ENCODE measurements around the gene CTBP2.

DNA sequence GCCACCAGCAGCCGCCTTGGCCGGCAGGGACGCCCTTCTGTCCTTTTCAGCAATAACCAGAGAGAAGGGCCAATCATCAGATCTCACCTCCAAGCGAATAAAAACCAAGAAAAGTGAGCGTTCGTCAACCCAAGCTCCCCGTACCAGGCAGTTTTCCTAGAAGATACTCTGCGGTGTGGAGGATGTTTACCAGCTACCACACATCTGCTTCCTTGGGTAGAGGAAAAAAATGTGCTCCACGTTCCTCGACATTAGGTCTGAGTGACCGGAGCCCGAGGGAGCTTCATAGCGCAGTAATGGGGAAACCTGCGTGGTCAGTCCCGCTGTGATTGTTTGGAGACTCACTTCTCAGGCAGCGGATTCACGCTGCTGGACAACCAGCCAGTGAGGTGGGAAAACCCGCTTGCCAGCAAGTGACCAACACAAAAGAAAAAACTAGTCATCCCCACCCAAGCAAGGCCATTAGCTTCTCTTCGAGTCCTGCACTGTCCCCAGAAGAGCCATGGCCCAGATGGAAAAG lies 145.5 kb downstream of the CTBP2 start:
- TF ChIP-seq, protein P1, sequence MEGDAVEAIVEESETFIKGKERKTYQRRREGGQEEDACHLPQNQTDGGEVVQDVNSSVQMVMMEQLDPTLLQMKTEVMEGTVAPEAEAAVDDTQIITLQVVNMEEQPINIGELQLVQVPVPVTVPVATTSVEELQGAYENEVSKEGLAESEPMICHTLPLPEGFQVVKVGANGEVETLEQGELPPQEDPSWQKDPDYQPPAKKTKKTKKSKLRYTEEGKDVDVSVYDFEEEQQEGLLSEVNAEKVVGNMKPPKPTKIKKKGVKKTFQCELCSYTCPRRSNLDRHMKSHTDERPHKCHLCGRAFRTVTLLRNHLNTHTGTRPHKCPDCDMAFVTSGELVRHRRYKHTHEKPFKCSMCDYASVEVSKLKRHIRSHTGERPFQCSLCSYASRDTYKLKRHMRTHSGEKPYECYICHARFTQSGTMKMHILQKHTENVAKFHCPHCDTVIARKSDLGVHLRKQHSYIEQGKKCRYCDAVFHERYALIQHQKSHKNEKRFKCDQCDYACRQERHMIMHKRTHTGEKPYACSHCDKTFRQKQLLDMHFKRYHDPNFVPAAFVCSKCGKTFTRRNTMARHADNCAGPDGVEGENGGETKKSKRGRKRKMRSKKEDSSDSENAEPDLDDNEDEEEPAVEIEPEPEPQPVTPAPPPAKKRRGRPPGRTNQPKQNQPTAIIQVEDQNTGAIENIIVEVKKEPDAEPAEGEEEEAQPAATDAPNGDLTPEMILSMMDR (conservative IDR thresholded peaks at IDR 0.05; ENCODE audit: low read depth, low read length) = no peak
- TF ChIP-seq EZH2 (IDR thresholded peaks at IDR 0.05; ENCODE audit: borderline replicate concordance, low read depth, low read length, poor library complexity, severe bottlenecking) = no peak
